Epithelial cell of prostate (primary cell): ENCODE results near the gene TAPT1.

Experiments used
- DNase-seq: peaks from one replicate; pipeline ENCODE4 v3.0.0-alpha.2; 2011; ENCODE audit warnings: low read depth, low spot score
- H3K27ac ChIP-seq: fragments of 450-650 bp; 2 replicates; pipeline ENCODE4 v1.5.1; 2017; ENCODE audit warnings: mild to moderate bottlenecking

Gene TAPT1

DNA sequence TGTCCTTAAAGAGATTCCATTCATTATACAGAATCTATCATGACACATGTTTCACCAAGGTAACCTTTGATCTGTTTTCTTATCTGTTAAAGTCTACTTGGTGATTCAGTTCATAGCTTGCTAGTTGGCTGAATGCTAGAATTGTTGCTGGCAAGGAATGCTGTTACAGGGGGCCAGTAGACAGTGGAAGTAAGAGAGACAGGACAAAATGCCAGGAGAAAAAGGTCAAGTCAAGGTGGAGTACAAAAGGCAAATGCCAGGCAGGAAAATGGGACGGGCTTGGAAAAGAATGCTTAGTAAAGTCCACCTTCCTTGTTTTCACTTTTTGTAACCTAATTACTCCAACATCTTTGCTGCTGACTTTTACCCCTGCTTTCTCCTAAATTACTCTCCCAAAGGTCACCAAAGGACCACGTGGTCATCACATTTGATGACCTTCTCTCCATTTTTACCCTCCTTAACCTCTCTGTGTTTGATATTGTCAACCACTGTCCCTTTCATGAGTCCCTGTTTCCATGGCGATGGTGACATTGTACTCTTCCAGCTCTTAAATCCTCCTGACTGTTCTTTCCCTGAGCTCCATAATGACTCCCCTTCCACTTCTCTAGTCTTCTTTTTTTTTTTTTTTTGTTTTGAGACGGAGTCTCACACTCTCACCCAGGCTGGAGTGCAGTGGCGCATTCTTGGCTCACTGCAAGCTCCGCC is 24.5 kb upstream of the TAPT1 start:
- no peak overlapping the region for H3K27ac ChIP-seq
- no peak for DNase-seq

DNA sequence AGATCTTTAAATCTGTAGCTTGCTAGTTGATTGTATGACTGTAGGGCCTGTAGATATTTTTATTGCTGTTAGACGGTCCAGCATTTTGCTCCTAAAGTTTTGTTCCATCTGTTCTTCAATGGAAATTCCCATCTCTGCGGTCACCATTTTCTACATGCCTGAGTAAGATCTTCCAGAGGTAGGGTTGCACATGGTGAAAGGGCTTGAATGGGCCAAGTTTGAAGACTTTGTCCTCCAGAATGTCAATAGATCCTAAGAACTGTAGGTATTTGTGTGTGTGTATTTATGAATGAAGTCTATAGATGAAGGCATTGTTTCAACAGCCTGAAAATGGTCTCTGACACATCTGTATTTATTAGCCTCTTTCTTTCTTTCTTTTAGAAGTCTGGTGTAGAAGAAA is 22.3 kb upstream of the TAPT1 start:
- no peak overlapping the region for H3K27ac ChIP-seq
- no peak for DNase-seq

DNA sequence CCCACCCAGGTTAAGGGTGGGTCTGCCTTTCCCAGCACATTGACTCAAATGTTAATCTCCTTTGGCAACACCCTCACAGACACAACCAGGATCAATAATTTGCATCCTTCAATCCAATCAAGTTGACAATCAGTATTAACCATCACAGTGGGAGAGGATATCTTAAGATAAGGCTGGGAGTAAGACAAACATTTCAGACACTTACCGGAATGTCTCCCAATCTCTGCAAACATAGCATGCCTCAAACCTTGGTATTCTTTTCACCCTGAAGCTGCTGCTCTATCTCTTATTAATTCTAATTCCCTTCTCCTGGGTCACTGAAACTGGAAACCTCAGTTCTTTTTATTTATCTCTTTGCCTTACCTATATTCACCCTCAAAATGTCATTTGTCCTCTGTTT is 19.0 kb upstream of the TAPT1 start:
- H3K27ac ChIP-seq = no peak overlapping the region
- no peak for DNase-seq

DNA sequence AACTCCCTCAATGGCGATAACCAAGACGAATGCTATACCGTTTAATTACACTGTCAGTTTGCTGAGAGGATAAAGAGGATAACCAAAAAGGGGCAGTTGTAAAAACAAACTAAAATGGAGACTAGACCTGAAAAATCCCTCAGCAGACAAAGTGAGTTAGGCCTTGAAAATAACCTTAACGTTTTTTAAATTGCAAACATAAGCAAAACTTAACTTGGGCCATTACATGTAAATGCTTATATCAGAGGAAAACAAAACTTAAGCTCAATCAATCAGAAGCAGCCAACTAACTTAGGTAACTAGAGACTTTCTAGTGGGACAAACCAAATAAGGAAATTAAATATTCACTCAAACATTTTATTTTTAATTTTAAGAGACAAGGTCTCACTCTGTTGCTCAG is 17.0 kb upstream of the TAPT1 start:
- DNase-seq = no peak
- no peak overlapping the region for H3K27ac ChIP-seq

DNA sequence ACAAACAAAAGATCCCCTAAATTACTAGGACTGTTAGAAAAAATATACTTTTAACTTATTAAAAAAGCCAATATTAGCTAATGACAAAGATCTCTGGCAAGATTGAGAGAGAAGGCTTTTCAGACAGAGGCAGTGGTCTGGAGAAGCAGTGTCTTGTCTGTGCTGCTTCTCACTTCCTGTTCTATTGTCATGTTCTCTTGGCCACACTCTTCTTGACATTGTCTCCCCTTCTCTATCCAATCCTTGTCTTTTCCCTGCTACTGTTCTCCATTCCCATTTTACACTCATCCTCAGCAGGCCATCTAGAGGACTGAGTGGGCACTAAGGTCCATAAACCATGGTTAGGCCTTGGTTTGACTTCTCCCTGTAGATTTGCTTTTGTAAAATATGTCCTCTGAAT is 14.0 kb upstream of the TAPT1 start:
- no peak overlapping the region for H3K27ac ChIP-seq
- DNase-seq = no peak

DNA sequence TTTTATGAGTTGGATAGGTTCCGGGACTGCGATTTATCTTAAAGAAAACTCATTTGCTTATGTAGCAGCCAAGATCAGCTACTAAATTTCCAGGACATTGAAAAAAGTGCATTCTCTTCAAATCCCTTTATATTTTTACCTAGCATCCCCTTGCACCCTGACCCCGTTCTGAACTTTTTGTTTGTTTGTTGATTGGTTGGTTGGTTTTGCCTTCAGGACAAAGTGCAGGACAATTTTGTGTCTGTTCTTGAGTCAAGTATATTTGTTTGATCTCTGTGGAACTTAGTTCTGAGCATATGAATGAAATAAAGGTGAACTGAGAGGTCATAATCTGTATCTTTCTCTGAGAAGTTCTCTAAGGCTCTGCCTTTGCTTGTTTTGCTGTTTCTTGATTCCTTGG is 12.8 kb upstream of the TAPT1 start:
- no peak for DNase-seq
- no peak overlapping the region for H3K27ac ChIP-seq

DNA sequence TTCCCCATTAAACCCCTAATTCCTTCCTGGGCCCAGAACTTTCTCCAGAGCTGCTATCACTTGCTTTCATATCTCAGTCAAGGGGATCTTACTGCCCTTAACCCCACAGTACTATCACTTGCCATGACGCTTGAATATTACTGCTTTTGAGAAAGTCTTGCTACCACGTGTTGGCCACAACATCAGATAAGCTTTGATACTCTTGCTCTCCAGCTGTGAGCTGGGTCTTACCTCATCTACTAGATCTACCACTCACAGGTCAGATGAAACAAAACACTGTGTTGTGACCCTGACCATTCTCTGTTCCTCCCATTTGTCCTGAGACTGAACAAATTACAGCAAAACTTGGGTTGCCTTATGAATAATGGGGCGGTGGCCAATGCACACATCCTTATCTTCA is 12.1 kb upstream of the TAPT1 start:
- no peak for DNase-seq
- no peak overlapping the region for H3K27ac ChIP-seq

DNA sequence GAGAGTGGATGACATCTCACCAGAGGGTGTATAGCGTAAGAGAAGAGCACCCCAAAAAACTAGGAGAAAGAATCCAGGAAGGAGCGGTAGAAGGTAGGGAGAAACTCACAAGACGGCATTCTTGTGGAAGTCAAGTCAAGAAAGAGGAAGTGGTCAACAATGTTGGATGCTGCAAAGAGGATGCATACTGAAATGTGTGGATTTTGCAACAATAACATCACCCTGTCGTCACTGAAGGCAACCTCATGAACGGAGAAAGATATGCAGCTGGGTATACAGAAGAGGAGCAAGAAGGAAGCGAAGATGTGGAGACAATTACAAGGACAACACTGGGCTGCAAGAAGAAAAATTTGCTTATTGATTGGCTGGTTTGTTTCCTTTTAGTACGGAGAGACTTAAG is 11.4 kb upstream of the TAPT1 start:
- no peak overlapping the region for H3K27ac ChIP-seq
- DNase-seq = no peak

DNA sequence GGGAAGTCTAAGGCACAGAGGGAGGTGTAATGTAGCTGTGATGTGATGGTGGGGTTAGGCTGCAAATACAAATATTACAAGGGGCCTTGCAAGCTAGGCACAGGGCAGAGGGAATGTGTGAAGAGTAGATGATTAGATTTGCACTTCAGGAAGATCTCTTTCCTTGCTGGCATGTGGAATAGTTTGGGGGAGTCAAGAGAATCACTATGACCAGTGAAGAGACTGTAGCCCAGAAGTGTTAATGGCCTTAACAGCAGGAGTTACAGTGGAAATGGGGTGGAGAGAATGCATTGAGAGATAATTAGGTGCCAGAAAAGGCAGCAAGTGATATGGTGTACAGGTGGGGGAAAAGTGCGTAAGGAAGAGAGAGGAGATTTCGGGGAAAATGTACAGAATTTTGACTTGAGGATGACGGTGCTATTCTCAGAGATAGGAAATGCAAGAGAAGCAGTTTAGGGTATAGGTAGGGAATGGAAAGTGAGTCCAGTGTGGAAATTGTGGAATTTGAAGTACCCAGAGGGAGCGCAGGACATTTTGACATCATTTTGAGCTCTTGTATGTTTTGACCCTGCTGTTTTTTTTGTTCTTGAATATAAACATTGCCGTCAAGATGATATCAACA is 10.2 kb upstream of the TAPT1 start:
- H3K27ac ChIP-seq = no peak overlapping the region
- no peak for DNase-seq

DNA sequence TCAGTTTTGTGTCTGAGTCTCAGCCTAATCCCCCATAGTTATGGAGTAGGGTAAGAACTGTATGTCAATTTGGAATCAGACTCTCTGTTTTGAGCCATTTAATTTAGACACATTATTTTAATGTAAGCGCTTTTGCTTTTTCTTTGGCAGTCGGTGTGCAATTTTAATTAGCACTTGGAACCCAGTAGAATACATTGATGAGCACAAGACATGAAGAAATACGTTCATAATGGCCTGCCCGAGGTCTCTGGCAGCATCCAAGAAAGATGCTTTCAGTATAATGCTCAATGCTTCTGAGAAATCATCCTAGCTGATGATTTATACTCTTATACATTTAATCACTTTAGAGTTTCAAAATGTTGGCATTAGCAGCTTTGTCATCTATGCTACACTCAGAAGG is 8.9 kb upstream of the TAPT1 start:
- no peak for DNase-seq
- no peak overlapping the region for H3K27ac ChIP-seq

DNA sequence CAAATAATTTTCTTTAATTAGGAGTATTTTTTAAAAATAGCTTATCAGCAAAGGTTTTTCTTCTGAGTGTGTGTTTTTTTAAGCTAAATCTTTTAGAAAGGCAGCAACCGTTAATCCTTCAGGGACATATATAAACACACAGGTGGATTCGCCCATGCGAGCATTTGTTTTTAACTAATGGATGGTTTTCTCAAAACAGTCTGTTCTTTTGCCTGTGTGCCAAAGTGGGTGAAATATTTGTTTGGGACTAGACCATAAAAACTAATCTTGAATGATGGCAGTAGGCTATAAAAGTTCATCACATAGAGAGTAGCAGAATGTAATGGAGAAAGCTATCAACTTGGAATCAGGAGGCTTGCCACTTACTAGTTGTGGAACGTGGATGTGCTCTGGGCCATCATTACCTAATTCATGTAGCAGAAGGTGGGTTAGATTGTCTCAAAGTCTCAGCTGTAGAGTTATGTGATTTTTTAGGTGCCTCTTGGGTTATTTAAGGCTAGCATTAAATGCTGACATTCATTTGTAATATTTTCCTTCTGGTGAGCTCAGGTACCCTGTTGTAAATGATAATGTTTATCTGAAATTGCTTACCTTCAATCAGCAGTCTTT is 7.4 kb upstream of the TAPT1 start:
- no peak overlapping the region for H3K27ac ChIP-seq
- DNase-seq = no peak

DNA sequence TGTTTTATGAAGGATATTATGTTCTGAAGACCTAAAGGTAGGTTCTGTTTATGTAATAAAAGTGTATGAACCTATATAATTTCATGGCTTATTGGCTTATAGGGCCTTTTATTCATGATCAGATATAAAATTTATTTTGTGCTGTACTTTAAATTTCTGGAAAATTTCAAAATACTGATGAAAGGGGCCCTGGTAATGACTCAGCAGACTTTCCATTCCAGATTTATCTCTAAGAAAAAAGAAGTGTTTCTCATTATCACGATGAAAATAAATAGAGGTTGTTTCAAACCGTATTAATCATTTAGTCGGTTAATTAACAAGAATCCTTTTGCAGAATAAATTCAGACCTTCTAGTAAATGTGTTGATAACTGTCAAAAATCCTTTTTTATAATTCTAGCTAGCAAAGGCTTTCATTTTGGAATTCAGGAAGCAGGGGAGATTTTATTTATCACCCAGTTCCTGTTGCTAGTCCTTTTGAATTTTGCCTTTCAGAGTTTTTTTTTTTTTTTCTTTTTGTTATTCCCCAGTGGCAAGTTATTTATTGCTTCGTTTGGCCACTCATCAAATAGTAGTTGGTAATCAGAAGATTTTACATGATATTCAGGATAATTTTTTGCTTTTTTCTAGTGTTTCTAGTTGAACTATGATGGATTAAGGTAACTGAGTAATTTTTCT is 5.4 kb upstream of the TAPT1 start:
- no peak for DNase-seq

DNA sequence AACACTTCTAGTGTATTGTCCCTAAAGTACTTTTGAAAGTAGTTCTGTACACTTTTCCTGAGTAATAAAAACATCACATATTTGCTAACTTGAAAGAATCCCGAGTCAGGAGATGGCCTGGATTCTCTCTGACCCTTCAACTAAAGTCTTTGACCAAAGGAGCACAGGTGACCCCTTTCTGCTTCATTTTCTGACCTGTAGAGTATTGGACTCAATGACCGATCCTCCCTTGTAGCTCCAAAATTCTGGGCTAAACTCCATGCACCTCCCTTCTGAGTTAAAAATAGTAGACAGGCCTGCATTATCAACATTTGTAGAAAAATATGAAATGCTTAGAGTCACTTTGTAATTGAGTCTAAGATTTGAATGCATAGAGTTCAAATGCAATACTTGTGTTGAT is 4.0 kb upstream of the TAPT1 start:
- no peak overlapping the region for H3K27ac ChIP-seq

More for the DNA sequence above, 5.4 kb upstream of the TAPT1 start:
- H3K27ac ChIP-seq = no peak overlapping the region

DNA sequence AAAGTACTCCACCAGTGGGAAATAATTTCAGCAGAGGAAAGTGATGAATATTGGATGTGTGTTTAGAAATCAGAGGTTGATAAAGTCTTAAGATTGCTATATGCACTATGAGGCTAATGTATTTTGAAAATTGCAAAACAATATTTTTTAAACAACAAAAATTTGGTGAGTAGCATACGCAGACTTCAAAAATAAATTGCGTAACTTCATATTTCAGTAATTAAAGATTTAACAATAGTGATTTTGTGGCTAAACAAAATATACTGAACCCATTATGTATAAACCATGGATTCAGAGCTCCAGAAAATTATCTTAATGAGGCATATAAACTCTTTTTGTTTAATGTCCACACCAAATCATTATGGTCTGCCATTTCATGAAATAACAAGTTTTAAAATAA is 3.3 kb upstream of the TAPT1 start:
- no peak for DNase-seq
- H3K27ac ChIP-seq = no peak overlapping the region

More for the DNA sequence above, 4.0 kb upstream of the TAPT1 start:
- DNase-seq = no peak

DNA sequence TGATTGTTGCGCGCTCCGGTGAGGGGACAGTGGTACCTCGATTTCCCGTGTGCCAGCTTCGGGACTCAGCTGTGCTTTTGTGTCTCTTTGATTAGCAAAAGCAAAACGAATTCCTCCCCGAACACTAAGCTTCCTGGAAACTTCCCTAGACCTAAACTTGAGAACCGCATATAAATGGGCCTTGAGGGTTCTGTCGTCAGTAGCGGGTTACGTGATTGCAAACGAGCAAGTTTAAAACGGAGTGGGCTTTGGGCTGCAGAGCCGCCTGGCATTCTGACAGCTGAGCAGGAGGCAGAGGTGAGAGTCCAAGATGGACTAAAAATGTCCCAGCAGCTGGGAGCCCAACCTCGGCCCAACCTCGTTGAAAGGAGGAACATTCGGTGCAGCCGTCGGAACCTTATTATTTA is 1.2 kb upstream of the TAPT1 start:
- peak overlapping the region; percentile 81 for H3K27ac ChIP-seq
- no peak for DNase-seq

DNA sequence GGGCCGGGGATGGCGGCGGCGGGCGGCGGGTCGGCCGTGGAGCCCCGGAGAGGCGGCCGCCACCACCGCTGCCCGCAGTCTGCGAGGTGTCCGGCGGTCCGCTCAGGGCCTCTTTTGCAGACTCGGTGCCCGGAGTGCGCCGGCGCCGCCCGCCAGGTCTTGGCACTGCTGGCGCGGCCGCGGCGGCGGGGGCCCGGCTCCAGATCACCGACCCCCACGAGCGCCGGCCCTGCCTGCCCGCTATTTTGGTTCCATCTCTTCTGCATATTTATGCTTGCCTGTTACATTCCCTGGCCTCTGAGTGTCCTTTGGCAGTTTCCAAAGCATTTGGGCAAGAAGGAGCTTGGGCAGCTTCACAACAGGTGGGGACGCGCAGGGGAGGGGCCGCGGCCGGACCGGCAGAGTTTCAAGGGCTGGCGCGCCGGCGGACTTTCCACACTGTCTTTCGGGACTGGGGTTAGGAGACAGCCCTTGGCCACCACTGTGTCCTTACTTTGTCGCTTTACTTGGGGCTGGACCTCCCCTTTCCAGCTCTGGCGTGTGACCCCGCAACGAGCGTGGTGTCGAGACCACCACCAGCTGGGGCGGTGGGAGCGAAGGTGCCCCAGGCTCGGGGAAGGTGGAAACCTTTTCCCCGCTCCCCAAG is 668 bp upstream of the TAPT1 start:
- H3K27ac ChIP-seq = peak overlapping the region; percentile 81
- DNase-seq = no peak

DNA sequence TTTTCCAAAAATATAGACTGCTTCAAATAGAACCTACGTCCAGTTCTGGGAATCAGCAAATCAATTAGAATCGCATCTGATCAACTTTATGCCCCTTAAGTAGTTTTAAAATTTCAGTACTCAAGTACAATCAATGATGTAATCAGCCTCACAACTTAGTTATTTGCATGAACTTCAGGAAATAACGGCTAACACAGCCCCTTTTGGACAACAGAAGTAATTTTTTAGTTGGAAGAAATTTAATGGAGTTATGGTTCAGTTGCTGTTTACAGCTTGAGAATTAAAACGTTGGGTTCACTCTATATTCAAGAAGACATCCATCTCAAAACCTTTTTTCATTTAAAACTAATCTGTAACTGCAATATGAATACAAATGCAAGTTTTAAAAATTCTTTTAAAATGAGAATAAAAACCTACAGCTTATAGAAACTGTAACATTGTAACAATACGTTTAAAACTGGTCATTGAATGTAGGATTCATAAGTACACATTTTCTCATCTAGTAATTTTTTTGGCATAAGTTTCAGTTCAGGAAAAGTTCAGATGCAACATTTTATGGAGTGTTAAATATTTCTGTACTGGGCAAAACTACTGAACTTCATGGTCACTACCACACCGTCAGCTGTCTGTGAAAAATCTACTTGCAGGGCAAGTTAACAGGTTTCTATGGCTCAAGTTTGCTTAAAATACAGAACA is 956 bp downstream of the TAPT1 start:
- peak overlapping the region; percentile 81 for H3K27ac ChIP-seq
- DNase-seq = no peak

DNA sequence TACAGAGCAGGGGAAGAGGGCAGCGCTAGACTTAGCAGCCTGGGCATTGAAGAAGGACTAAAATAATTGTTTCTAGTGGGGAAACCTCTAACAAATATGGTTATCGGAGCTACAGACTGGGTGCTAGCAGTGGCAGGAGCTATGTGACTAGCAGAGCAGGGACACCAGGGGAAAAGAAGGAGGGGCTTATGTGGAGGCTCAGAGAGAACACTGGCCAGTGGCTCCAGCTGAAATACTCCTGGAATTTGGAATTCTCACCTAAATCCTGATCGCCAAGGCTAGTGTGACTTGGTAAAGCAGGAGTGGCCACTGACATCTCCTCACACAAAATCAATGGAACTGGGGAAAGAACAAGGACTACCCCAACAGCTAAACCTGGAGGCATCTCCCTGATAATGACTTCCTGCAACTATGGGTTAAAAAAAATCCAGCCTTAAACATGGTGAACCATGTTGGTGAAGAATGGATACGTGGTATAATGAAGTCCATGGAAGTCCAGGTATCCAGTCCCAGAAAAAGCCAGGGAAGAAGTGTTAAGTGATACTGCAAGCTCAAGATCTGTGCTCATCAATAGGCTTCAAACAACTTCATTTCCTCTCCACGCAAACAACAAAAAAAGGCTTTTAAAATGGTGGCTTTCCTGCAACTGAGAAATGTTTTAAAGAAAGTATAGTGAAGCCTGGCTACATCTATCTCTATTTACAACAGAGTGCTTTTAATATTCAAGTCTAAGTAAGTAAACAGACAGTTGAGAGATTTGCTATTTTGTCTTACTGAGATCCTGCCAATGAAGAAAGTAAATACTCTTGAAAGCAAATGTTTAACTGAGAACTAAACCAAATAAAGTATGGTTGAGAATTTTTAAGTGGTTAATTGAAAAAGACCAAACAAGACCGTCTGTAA is 1.8 kb downstream of the TAPT1 start:
- no peak for DNase-seq
- peak overlapping the region; percentile 81 for H3K27ac ChIP-seq

DNA sequence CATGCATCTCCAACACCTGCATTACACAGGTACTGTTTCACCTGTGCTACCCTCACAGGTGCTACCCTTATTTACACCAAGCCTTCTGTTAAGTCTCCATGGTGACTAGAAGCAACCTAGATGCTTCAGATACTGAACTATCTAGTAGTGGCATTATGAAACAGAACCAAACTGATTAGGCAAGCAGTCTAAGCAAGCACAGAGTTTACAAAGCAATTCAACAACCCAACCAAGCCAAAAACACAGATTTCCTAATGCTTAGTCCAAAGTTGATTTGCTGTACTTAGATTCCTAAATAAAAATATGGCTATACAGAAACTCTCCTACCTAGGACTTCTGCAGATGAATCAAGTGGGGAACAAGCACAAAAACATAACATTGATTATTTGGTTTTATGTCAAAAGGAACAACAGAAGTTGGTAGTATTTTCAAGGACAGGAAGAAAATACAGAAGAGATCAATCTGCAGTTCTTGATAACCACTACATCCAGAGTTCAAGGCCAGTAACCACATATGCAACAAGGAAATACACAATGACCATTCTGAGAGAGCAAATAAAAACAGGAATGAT is 3.2 kb downstream of the TAPT1 start:
- DNase-seq = no peak
- no peak overlapping the region for H3K27ac ChIP-seq
